Inflammatory macrophage treated with lipopolysaccharide for 4 hours (primary cell): ENCODE results near the gene PPP1R3E.
A peak's percentile ranks its signal among the peaks of the same experiment; 100 is the strongest.

Source experiments
- DNase-seq: peaks from one replicate; pipeline ENCODE4 v3.0.0-alpha.2; 2020

PPP1R3E gene

GRCh38 chr14:23322568-23323517 is 20.2 kb upstream of the PPP1R3E start:
- peak; percentile 13 for DNase-seq

GRCh38 chr14:23321572-23322547 is 19.2 kb upstream of the PPP1R3E start:
- DNase-seq, result peak; percentile 22

GRCh38 chr14:23320584-23321571 is 18.2 kb upstream of the PPP1R3E start, which contains the start of gene PABPN1:
TSS of gene PABPN1 (plus strand) at chr14:23321457. CDS start at chr14:23321470, 13 bp downstream.
- peak; percentile 100 for DNase-seq

GRCh38 chr14:23319746-23320583 is 17.3 kb upstream of the PPP1R3E start:
- no peak for DNase-seq

- no peak for DNase-seq
These were observed 13.6 kb upstream of the PPP1R3E start for GRCh38 chr14:23316300-23316699.

GRCh38 chr14:23310546-23310945 is 7.9 kb upstream of the PPP1R3E start:
- no peak for DNase-seq

GRCh38 chr14:23308721-23309445 is 6.2 kb upstream of the PPP1R3E start:
- no peak for DNase-seq

- DNase-seq, result peak; percentile 31
These were observed 5.3 kb upstream of the PPP1R3E start for GRCh38 chr14:23307687-23308644.

GRCh38 chr14:23307146-23307530 is 4.5 kb upstream of the PPP1R3E start:
- DNase-seq, result no peak

- DNase-seq, result peak; percentile 76
These were observed 3.9 kb upstream of the PPP1R3E start, which contains the start of gene BCL2L2 for GRCh38 chr14:23306412-23307145. TSS of gene BCL2L2 (plus strand) at chr14:23306833. CDS start at chr14:23307768, 935 bp downstream.

- no peak for DNase-seq
These were observed 730 bp downstream of the PPP1R3E start for GRCh38 chr14:23301969-23302289.

- peak; percentile 99 for DNase-seq
These were observed 1.2 kb downstream of the PPP1R3E start for GRCh38 chr14:23301288-23301968.

GRCh38 chr14:23300687-23301223 is 1.9 kb downstream of the PPP1R3E start:
- DNase-seq, result peak; percentile 37

GRCh38 chr14:23299986-23300686 is 2.5 kb downstream of the PPP1R3E start:
- DNase-seq, result peak; percentile 34

GRCh38 chr14:23299211-23299957 is 3.3 kb downstream of the PPP1R3E start:
- peak; percentile 69 for DNase-seq
